GM23338 (cell line): ENCODE results near the gene GNA12. TPM values are rescaled to one million over a fixed set of nuclear protein-coding genes. Genes with fewer than 3 reads are reported as not detected.

Source experiments
- ATAC-seq: fragments of 200-7000 bp; cut with Tn5 transposase; 3 replicates; pipeline ENCODE4 v1.9.1; 2020
- DNase-seq: peaks from one replicate; pipeline ENCODE4 v3.0.0-alpha.2; 2015; ENCODE audit warnings: low spot score
- H2AFZ ChIP-seq: fragments of 200-600 bp; sonication (generic); 2 replicates; pipeline ENCODE4 v1.8.0; 2016; ENCODE audit warnings: antibody characterized with exemption, mild to moderate bottlenecking, moderate library complexity
- H3F3A ChIP-seq: fragments of 200-600 bp; sonication (generic); replicated peaks from 2 replicates; pipeline ENCODE4 v1.8.0; 2017; ENCODE audit warnings: antibody characterized with exemption, mixed run types, low read depth
- H3K27ac ChIP-seq: fragments of 200-600 bp; sonication (generic); 2 replicates; pipeline ENCODE4 v1.6.1; 2016; ENCODE audit warnings: low read depth
- H3K27me3 ChIP-seq: fragments of 200-600 bp; sonication (generic); 2 replicates; pipeline ENCODE4 v1.8.0; 2016; ENCODE audit warnings: mild to moderate bottlenecking, mixed run types, moderate library complexity; ENCODE audit not compliant: insufficient read depth
- H3K36me3 ChIP-seq: fragments of 200-600 bp; sonication (generic); 2 replicates; pipeline ENCODE4 v1.8.0; 2016; ENCODE audit warnings: mild to moderate bottlenecking; ENCODE audit not compliant: insufficient read depth
- H3K4me1 ChIP-seq: fragments of 200-600 bp; sonication (generic); 2 replicates; pipeline ENCODE4 v1.8.0; 2016; ENCODE audit warnings: mild to moderate bottlenecking, moderate library complexity; ENCODE audit not compliant: insufficient read depth
- H3K4me2 ChIP-seq: fragments of 200-600 bp; sonication (generic); 2 replicates; pipeline ENCODE4 v1.7.1; 2017; ENCODE audit warnings: mixed run types
- H3K4me3 ChIP-seq: fragments of 200-600 bp; sonication (generic); 2 replicates; pipeline ENCODE4 v1.6.1; 2016; ENCODE audit warnings: mixed run types
- H3K79me2 ChIP-seq: fragments of 200-600 bp; sonication (generic); replicated peaks from 2 replicates; pipeline ENCODE4 v1.8.0; 2017; ENCODE audit warnings: mild to moderate bottlenecking; ENCODE audit not compliant: insufficient read depth
- H3K9me2 ChIP-seq: fragments of 200-600 bp; sonication (generic); 2 replicates; pipeline ENCODE4 v1.8.0; 2017; ENCODE audit not compliant: insufficient read depth
- H4K20me1 ChIP-seq: fragments of 200-600 bp; sonication (generic); replicated peaks from 2 replicates; pipeline ENCODE4 v1.8.0; 2017; ENCODE audit warnings: mild to moderate bottlenecking; ENCODE audit not compliant: insufficient read depth
- H3K27ac Mint-ChIP-seq: 2 replicates; pipeline ENCODE4 v1.8.0; 2020; ENCODE audit warnings: inconsistent platforms, mild to moderate bottlenecking, moderate library complexity, mixed read lengths
- H3K27me3 Mint-ChIP-seq: 3 replicates; pipeline ENCODE4 v1.8.0; 2022; ENCODE audit warnings: low read depth, mild to moderate bottlenecking, moderate library complexity, mixed read lengths, inconsistent platforms; ENCODE audit not compliant: insufficient read depth, poor library complexity
- H3K36me3 Mint-ChIP-seq: 3 replicates; pipeline ENCODE4 v1.8.0; 2021; ENCODE audit warnings: low read depth, mild to moderate bottlenecking, inconsistent platforms, moderate library complexity, mixed read lengths
- H3K4me1 Mint-ChIP-seq: 3 replicates; pipeline ENCODE4 v1.8.0; 2020; ENCODE audit warnings: mild to moderate bottlenecking, inconsistent platforms, mixed read lengths
- H3K4me3 Mint-ChIP-seq: 3 replicates; pipeline ENCODE4 v1.8.0; 2021; ENCODE audit warnings: moderate library complexity, mild to moderate bottlenecking, inconsistent platforms, mixed read lengths
- H3K9me3 Mint-ChIP-seq: 3 replicates; pipeline ENCODE4 v1.8.0; 2020; ENCODE audit warnings: moderate library complexity, mild to moderate bottlenecking, inconsistent platforms, mixed read lengths
- CREB1 ChIP-seq: fragments of 250-450 bp; sonication (Bioruptor Pico); IDR thresholded peaks from 2 replicates; pipeline ENCODE4 v1.5.0; 2020; ENCODE audit warnings: low read depth, mild to moderate bottlenecking, moderate library complexity
- ETS1 ChIP-seq: IDR thresholded peaks from 2 replicates; pipeline ENCODE4 v1.6.1; 2016; ENCODE audit warnings: antibody characterized with exemption
- EZH2 ChIP-seq: fragments of 200-600 bp; sonication (generic); IDR thresholded peaks from one replicate; pipeline ENCODE4 v1.8.0; 2017; ENCODE audit warnings: antibody characterized with exemption, mild to moderate bottlenecking, low read depth; ENCODE audit not compliant: unreplicated experiment
- JUNB ChIP-seq: IDR thresholded peaks from one replicate; pipeline ENCODE4 v1.6.1; 2016; ENCODE audit warnings: antibody characterized with exemption; ENCODE audit not compliant: unreplicated experiment
- POLR2AphosphoS5 ChIP-seq: IDR thresholded peaks from 2 replicates; pipeline ENCODE4 v1.6.1; 2016; ENCODE audit warnings: antibody characterized with exemption, low read depth
- REST ChIP-seq: IDR thresholded peaks from one replicate; pipeline ENCODE4 v1.6.1; 2018; ENCODE audit warnings: antibody characterized with exemption; ENCODE audit not compliant: unreplicated experiment
- ZNF331 ChIP-seq: fragments of 250-450 bp; sonication (Bioruptor Pico); IDR thresholded peaks from 2 replicates; pipeline ENCODE4 v1.5.0; 2020; ENCODE audit warnings: low read depth, mild to moderate bottlenecking, moderate library complexity
- ZNF462 ChIP-seq: fragments of 250-450 bp; sonication (Bioruptor Pico); IDR thresholded peaks from 2 replicates; pipeline ENCODE4 v1.5.0; 2020; ENCODE audit warnings: mild to moderate bottlenecking, moderate library complexity
- polyA plus RNA-seq: library from polyadenylated mRNA; unstranded; fragments of >200 nt; fragmentation: Nextera tagmentation; extraction: Ambion mirVana; gene quantifications from 2 replicates; pipeline ENCODE4 v1.2.1, GENCODE V29; 2016
- total RNA-seq: library from RNA; depleted of rRNA; stranded (reverse); fragments of >200 nt; shearing (Covaris generic); gene quantifications from 2 replicates; pipeline ENCODE4 v1.2.3, GENCODE V29; 2014

The GNA12 gene
- total and polyA plus RNA-seq, 2 experiments from 2014 or later, result 24.0 to 87.7 TPM

- DNase-seq (no peak), ATAC-seq (no peak)
- no peaks in the 10 kb centered on the region for H3K9me2 ChIP-seq
- no peak overlapping the region for H3K27ac ChIP-seq
- peaks cover 20% of the 10 kb centered on the region for H3K27me3 Mint-ChIP-seq
- H2AFZ ChIP-seq, result no peak overlapping the region
- H4K20me1 ChIP-seq, result no peaks in the 10 kb centered on the region; the same call in none of the 2 replicates
- no peaks in the 10 kb centered on the region for H3K9me3 Mint-ChIP-seq
- H3K36me3 ChIP-seq, result no peaks in the 10 kb centered on the region
- peaks cover 36% of the 10 kb centered on the region for H3K36me3 Mint-ChIP-seq
- H3K27ac Mint-ChIP-seq, result no peak overlapping the region
- H3K27me3 ChIP-seq, result no peaks in the 10 kb centered on the region
- H3K4me3 Mint-ChIP-seq, result no peak overlapping the region
- H3K79me2 ChIP-seq, result no peaks in the 10 kb centered on the region
- TF ChIP-seq REST (no peak), ZNF331 (no peak), ZNF462 (CRISPR knock-in tag) (no peak), ETS1 (no peak), CREB1 (no peak), POLR2AphosphoS5 (no peak), JUNB (no peak), EZH2 (no peak)
- no peak overlapping the region for H3K4me3 ChIP-seq
- H3K4me2 ChIP-seq, result no peak overlapping the region
- peaks cover 22% of the 10 kb centered on the region for H3K4me1 Mint-ChIP-seq
- H3K4me1 ChIP-seq, result no peaks in the 10 kb centered on the region
- no peaks in the 10 kb centered on the region; the same call in 1 of the 2 replicates for H3F3A ChIP-seq
Measured at GRCh38 chr7:2714636-2715035, 129.5 kb downstream of the GNA12 start.
